ENCODE data around the gene SLC15A1. TPM values are rescaled to one million over a fixed set of nuclear protein-coding genes. Genes with fewer than 3 reads are reported as not detected.

The SLC15A1 gene
- total RNA-seq, 5 donors from 2014 or later (not counting 1 experiment from before 2014, with no cell fraction given), result 0.10 to 0.18 TPM; not detected in 3

DNA sequence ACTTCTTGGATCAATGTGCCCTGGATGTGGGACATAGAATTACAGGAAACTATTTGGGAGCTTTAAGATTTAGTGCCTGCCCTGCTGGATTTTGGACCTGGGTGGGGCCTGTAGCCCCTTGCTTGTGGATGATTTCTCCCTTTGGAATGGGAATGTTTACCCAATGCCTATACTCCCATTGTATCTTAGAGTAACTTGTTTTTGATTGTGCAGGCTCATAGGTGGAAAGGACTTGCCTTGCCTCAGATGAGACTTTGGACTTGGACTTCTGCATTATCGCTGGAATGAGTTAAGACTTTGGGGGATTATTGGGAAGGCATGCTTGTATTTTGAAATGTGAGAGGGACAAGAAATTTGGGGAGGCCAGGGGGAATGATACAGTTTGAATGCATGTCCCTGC lies 13.5 kb downstream of the SLC15A1 start:
- CTCF ChIA-PET, result no interaction called here
- DNase-seq (no peak), ATAC-seq (replicated peaks in 1 of 4) (no peak)
- no peaks in the 10 kb centered on the region for H3K36me3 Mint-ChIP-seq
- peaks cover 11 to 14% (median 12%) of the 10 kb centered on the region in 3 donors for H3K9me3 Mint-ChIP-seq
- H3K27ac Mint-ChIP-seq, result no peak overlapping the region
- H3K4me1 ChIP-seq (ENCODE audit: control insufficient read depth in 1 of 2, extremely low read depth in 1 of 2, insufficient read depth in 2 of 2, low read length in 2 of 2), result no peaks in the 10 kb centered on the region
- no peak overlapping the region for H3K4me3 Mint-ChIP-seq
- peaks cover 8 to 11% of the 10 kb centered on the region in 2 donors for H3K27me3 Mint-ChIP-seq
- 100% methylated on average over 1 of the region's 1 CpG for WGBS (ENCODE audit: insufficient coverage)
- no peaks in the 10 kb centered on the region for H3K36me3 ChIP-seq (ENCODE audit: control insufficient read depth in 2 of 2, extremely low read depth in 1 of 2, insufficient read depth in 1 of 2, low read length in 1 of 2)
- no peak overlapping the region for H3K27ac ChIP-seq (ENCODE audit: low read length)
- H3K27me3 ChIP-seq (replicated peaks in 1 of 2; ENCODE audit: control insufficient read depth in 2 of 2, extremely low read depth in 1 of 2, insufficient read depth in 2 of 2, low read length in 1 of 2), result peaks cover 0 to 12% of the 10 kb centered on the region in 2 experiments
- H3K4me3 ChIP-seq (ENCODE audit: control insufficient read depth in 1 of 2, extremely low read depth in 1 of 2, low read length in 1 of 2), result no peak overlapping the region
- no peaks in the 10 kb centered on the region for H3K9me3 ChIP-seq
- POLR2A ChIA-PET, result no interaction called here
- no peaks in the 10 kb centered on the region for H3K4me1 Mint-ChIP-seq

DNA sequence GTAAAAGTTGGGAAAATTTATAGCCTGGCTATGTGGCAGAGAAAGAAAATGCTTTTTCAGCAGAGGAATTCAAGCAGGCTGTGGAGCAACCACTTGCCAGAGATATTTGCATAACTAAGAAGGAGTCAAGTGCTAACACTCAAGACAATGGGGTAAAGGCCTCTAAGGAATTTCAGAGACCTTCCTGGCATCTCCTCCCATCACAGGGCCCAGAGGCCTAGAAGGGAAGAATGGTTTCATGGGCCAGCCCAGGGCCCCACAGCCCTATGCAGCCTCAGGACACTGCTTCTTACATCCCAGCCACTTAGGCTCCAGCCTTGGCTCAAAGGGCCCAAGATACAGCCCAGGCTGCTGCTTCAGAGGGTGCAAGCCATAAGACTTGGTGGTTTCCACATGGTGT lies 14.3 kb downstream of the SLC15A1 start:
- H3K27ac Mint-ChIP-seq, result no peak overlapping the region
- Histone ChIP-seq H3K4me3 (ENCODE audit: control insufficient read depth in 1 of 2, extremely low read depth in 1 of 2, low read length in 1 of 2) (no peak overlapping the region), H3K4me1 (ENCODE audit: control insufficient read depth in 1 of 2, extremely low read depth in 1 of 2, insufficient read depth in 2 of 2, low read length in 2 of 2) (no peaks in the 10 kb centered on the region), H3K27ac (ENCODE audit: low read length) (no peak overlapping the region), H3K36me3 (ENCODE audit: control insufficient read depth in 2 of 2, extremely low read depth in 1 of 2, insufficient read depth in 1 of 2, low read length in 1 of 2) (no peaks in the 10 kb centered on the region), H3K9me3 (no peaks in the 10 kb centered on the region), H3K27me3 (replicated peaks in 1 of 2; ENCODE audit: control insufficient read depth in 2 of 2, extremely low read depth in 1 of 2, insufficient read depth in 2 of 2, low read length in 1 of 2) (peaks cover 0 to 12% of the 10 kb centered on the region in 2 experiments)
- CTCF ChIA-PET, result no interaction called here
- POLR2A ChIA-PET, result no interaction called here
- no peaks in the 10 kb centered on the region for H3K4me1 Mint-ChIP-seq
- H3K9me3 Mint-ChIP-seq, result peaks cover 11 to 14% (median 12%) of the 10 kb centered on the region in 3 donors
- DNase-seq, result no peak
- no peak for ATAC-seq (replicated peaks in 1 of 4)
- H3K4me3 Mint-ChIP-seq, result no peak overlapping the region
- H3K36me3 Mint-ChIP-seq, result no peaks in the 10 kb centered on the region
- H3K27me3 Mint-ChIP-seq, result peaks cover 7 to 8% of the 10 kb centered on the region in 2 donors

DNA sequence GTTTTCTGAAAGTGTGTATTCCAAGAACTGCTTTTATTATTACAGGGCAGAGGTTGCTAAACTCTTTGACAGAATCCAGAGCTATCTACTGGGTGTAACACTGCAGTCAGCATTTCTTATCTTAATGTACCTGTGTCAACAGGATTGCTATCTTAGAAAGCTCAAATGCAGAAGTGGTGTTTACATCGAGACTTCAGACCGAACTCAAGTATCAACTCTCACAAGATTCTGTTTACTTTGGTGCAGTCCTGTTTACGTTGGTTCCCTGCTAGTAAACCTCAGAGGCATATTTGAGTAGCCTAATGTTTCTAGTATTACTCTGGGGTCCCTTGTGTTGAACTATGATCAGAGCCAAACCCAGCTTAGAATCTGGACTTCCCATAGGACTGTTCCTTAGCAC lies 20.5 kb downstream of the SLC15A1 start:
- 100% methylated on average over 1 of the region's 3 CpGs for WGBS (ENCODE audit: insufficient coverage)
- no peak overlapping the region for H3K27ac Mint-ChIP-seq
- no peaks in the 10 kb centered on the region for H3K36me3 Mint-ChIP-seq
- H3K4me1 Mint-ChIP-seq, result peaks cover 0 to 5% (median 4%) of the 10 kb centered on the region in 3 donors
- Histone ChIP-seq H3K4me3 (ENCODE audit: control insufficient read depth in 1 of 2, extremely low read depth in 1 of 2, low read length in 1 of 2) (no peak overlapping the region), H3K36me3 (ENCODE audit: control insufficient read depth in 2 of 2, extremely low read depth in 1 of 2, insufficient read depth in 1 of 2, low read length in 1 of 2) (no peaks in the 10 kb centered on the region), H3K9me3 (no peaks in the 10 kb centered on the region), H3K27ac (ENCODE audit: low read length) (no peak overlapping the region), H3K4me1 (ENCODE audit: control insufficient read depth in 1 of 2, extremely low read depth in 1 of 2, insufficient read depth in 2 of 2, low read length in 2 of 2) (peaks cover 0 to 3% of the 10 kb centered on the region in 2 experiments), H3K27me3 (replicated peaks in 1 of 2; ENCODE audit: control insufficient read depth in 2 of 2, extremely low read depth in 1 of 2, insufficient read depth in 2 of 2, low read length in 1 of 2) (peaks cover 0 to 19% of the 10 kb centered on the region in 2 experiments)
- H3K27me3 Mint-ChIP-seq, result peaks cover 8 to 16% of the 10 kb centered on the region in 2 donors
- POLR2A ChIA-PET, result no interaction called here
- no peak overlapping the region for H3K4me3 Mint-ChIP-seq
- no peak for DNase-seq
- ATAC-seq (replicated peaks in 1 of 4), result no peak
- peaks cover 0 to 4% (median 0%) of the 10 kb centered on the region in 3 donors for H3K9me3 Mint-ChIP-seq
- CTCF ChIA-PET, result no interaction called here

DNA sequence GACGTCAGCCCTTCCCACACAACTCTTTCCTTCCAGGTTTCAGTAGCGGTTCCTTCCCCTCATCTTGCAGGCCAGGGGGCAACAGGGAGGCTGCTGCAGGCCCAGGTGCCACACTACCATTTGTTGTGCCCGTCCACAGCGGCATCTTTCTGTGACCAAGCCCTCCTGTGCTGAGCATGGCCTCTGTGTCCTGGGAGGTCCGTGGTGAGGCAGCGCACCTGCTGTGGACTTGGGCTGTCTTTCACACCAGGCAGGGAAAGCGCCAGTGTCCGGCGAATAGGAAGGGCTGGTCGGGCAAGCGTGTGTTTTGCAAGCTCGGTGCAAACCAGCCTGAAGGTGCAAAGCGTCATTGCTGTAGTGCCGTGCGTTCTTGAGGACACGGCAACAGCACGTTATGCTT lies 21.4 kb downstream of the SLC15A1 start:
- ChIA-PET POLR2A (no interaction called here), CTCF (no interaction called here)
- Histone ChIP-seq H3K9me3 (no peaks in the 10 kb centered on the region), H3K27ac (ENCODE audit: low read length) (no peak overlapping the region), H3K36me3 (ENCODE audit: control insufficient read depth in 2 of 2, extremely low read depth in 1 of 2, insufficient read depth in 1 of 2, low read length in 1 of 2) (no peaks in the 10 kb centered on the region), H3K4me3 (ENCODE audit: control insufficient read depth in 1 of 2, extremely low read depth in 1 of 2, low read length in 1 of 2) (no peak overlapping the region), H3K4me1 (ENCODE audit: control insufficient read depth in 1 of 2, extremely low read depth in 1 of 2, insufficient read depth in 2 of 2, low read length in 2 of 2) (peaks cover 0 to 3% of the 10 kb centered on the region in 2 experiments), H3K27me3 (replicated peaks in 1 of 2; ENCODE audit: control insufficient read depth in 2 of 2, extremely low read depth in 1 of 2, insufficient read depth in 2 of 2, low read length in 1 of 2) (peaks cover 0 to 19% of the 10 kb centered on the region in 2 experiments)
- ATAC-seq (replicated peaks in 1 of 4) (no peak), DNase-seq (no peak)
- peaks cover 0 to 5% (median 4%) of the 10 kb centered on the region in 3 donors for H3K4me1 Mint-ChIP-seq
- 89% methylated on average over 15 of the region's 17 CpGs for WGBS (ENCODE audit: insufficient coverage)
- H3K9me3 Mint-ChIP-seq, result peaks cover 0 to 4% (median 0%) of the 10 kb centered on the region in 3 donors
- no peak overlapping the region for H3K4me3 Mint-ChIP-seq
- peaks cover 8 to 16% of the 10 kb centered on the region in 2 donors for H3K27me3 Mint-ChIP-seq
- no peak overlapping the region for H3K27ac Mint-ChIP-seq
- no peaks in the 10 kb centered on the region for H3K36me3 Mint-ChIP-seq

DNA sequence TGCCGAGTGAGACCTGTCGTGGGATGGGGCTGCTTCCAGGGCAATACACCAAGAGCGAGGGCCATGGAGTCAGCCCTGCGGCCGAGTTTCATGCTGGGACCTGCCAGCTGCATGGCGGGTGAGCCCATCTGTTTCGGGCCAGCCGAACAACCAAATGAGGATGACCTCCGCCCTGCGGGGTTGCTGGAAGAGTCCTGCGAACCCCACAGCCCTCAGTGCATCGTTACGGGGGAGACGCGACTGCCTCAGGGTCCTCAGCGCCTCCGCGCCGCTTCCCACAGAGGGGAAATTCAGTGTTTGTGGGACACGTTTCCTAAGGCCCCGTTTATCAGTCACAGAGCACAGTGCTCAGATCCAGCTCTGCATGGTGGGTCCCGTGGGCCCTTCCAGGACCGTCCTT lies 22.0 kb downstream of the SLC15A1 start:
- peaks cover 0 to 19% of the 10 kb centered on the region in 2 experiments for H3K27me3 ChIP-seq (replicated peaks in 1 of 2; ENCODE audit: control insufficient read depth in 2 of 2, extremely low read depth in 1 of 2, insufficient read depth in 2 of 2, low read length in 1 of 2)
- POLR2A ChIA-PET, result no interaction called here
- 89% methylated on average over 23 of the region's 23 CpGs for WGBS (ENCODE audit: insufficient coverage)

DNA sequence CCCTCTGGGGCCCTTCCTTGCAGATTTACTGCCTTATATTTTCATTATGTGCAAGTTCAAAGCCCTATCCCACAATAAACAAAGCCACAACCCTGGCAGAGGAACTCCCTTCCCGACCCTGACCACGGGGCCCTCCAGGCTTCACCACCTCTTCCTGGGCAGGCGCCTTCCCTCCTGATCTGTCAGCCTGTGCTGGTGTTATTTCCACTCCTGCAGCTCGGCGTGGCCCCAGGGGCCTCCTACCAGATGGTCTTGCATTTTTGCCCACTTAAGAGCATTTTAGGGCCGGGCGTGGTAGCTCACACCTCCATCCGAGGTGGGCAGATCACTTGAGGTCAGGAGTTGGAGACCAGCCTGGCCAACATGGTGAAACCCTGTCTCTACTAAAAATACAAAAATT lies 22.8 kb downstream of the SLC15A1 start:
- H3K9me3 Mint-ChIP-seq, result no peaks in the 10 kb centered on the region
- no peak overlapping the region for H3K4me3 Mint-ChIP-seq
- WGBS (ENCODE audit: insufficient coverage), result 19% methylated on average over 8 of the region's 8 CpGs
- Histone ChIP-seq H3K27me3 (replicated peaks in 1 of 2; ENCODE audit: control insufficient read depth in 2 of 2, extremely low read depth in 1 of 2, insufficient read depth in 2 of 2, low read length in 1 of 2) (peaks cover 0 to 19% of the 10 kb centered on the region in 2 experiments), H3K4me1 (ENCODE audit: control insufficient read depth in 1 of 2, extremely low read depth in 1 of 2, insufficient read depth in 2 of 2, low read length in 2 of 2) (peaks cover 0 to 3% of the 10 kb centered on the region in 2 experiments), H3K27ac (ENCODE audit: low read length) (no peak overlapping the region), H3K36me3 (ENCODE audit: control insufficient read depth in 2 of 2, extremely low read depth in 1 of 2, insufficient read depth in 1 of 2, low read length in 1 of 2) (no peaks in the 10 kb centered on the region), H3K4me3 (ENCODE audit: control insufficient read depth in 1 of 2, extremely low read depth in 1 of 2, low read length in 1 of 2) (no peak overlapping the region), H3K9me3 (no peaks in the 10 kb centered on the region)
- ATAC-seq (replicated peaks in 1 of 4) (no peak), DNase-seq (no peak)
- ChIA-PET CTCF (no interaction called here), POLR2A (no interaction called here)
- H3K27me3 Mint-ChIP-seq, result peaks cover 11 to 22% of the 10 kb centered on the region in 2 donors
- no peak overlapping the region for H3K27ac Mint-ChIP-seq
- no peaks in the 10 kb centered on the region for H3K36me3 Mint-ChIP-seq
- H3K4me1 Mint-ChIP-seq, result peaks cover 0 to 5% (median 4%) of the 10 kb centered on the region in 3 donors

More for the DNA sequence above, 22.0 kb downstream of the SLC15A1 start:
- Mint-ChIP-seq H3K27me3 (peaks cover 8 to 16% of the 10 kb centered on the region in 2 donors), H3K4me1 (peaks cover 0 to 5% (median 4%) of the 10 kb centered on the region in 3 donors), H3K27ac (no peak overlapping the region), H3K36me3 (no peaks in the 10 kb centered on the region), H3K4me3 (no peak overlapping the region), H3K9me3 (peaks cover 0 to under 1% (median 0%) of the 10 kb centered on the region in 3 donors)
- Histone ChIP-seq H3K9me3 (no peaks in the 10 kb centered on the region), H3K27ac (ENCODE audit: low read length) (no peak overlapping the region), H3K4me1 (ENCODE audit: control insufficient read depth in 1 of 2, extremely low read depth in 1 of 2, insufficient read depth in 2 of 2, low read length in 2 of 2) (peaks cover 0 to 3% of the 10 kb centered on the region in 2 experiments), H3K36me3 (ENCODE audit: control insufficient read depth in 2 of 2, extremely low read depth in 1 of 2, insufficient read depth in 1 of 2, low read length in 1 of 2) (no peaks in the 10 kb centered on the region), H3K4me3 (ENCODE audit: control insufficient read depth in 1 of 2, extremely low read depth in 1 of 2, low read length in 1 of 2) (no peak overlapping the region)
- CTCF ChIA-PET, result no interaction called here
- ATAC-seq (replicated peaks in 1 of 4), result no peak
- DNase-seq, result no peak

DNA sequence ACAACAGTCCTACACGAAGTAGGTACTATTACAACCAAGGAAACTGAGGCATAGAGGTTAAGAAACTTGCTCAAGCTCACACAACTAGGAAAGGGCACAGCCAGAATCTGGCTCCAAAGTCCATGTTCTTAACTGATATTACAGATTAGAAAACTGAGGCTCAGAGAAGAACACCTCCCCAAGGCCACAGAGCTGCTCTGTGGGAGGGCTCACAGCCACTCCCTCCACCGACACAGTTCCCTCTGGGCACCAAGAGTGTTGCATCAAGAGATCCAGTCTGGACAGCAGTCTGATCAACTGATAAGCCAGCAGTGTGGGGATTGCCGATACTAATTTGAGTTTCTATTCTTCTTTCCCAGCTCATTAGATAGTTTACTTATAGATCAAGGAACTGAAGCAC lies 29.5 kb downstream of the SLC15A1 start:
- Mint-ChIP-seq H3K4me3 (no peak overlapping the region), H3K4me1 (no peaks in the 10 kb centered on the region), H3K27me3 (peaks cover 6% of the 10 kb centered on the region in 2 donors), H3K36me3 (no peaks in the 10 kb centered on the region), H3K27ac (no peak overlapping the region), H3K9me3 (no peaks in the 10 kb centered on the region)
- ATAC-seq (replicated peaks in 1 of 4), result no peak
- Histone ChIP-seq H3K9me3 (no peaks in the 10 kb centered on the region), H3K4me3 (ENCODE audit: control insufficient read depth in 1 of 2, extremely low read depth in 1 of 2, low read length in 1 of 2) (no peak overlapping the region), H3K27me3 (replicated peaks in 1 of 2; ENCODE audit: control insufficient read depth in 2 of 2, extremely low read depth in 1 of 2, insufficient read depth in 2 of 2, low read length in 1 of 2) (no peaks in the 10 kb centered on the region), H3K36me3 (ENCODE audit: control insufficient read depth in 2 of 2, extremely low read depth in 1 of 2, insufficient read depth in 1 of 2, low read length in 1 of 2) (no peaks in the 10 kb centered on the region), H3K27ac (ENCODE audit: low read length) (no peak overlapping the region), H3K4me1 (ENCODE audit: control insufficient read depth in 1 of 2, extremely low read depth in 1 of 2, insufficient read depth in 2 of 2, low read length in 2 of 2) (no peaks in the 10 kb centered on the region)
- ChIA-PET CTCF (no interaction called here), POLR2A (no interaction called here)
- DNase-seq, result no peak
- no CpG with 5 or more reads among the region's 3 CpGs for WGBS (ENCODE audit: insufficient coverage)

Measured in T-cell (primary cell).